Aorta (tissue), 5 donors: ENCODE data around the gene NUP205. TPM values are rescaled to one million over a fixed set of nuclear protein-coding genes. Genes with fewer than 3 reads are reported as not detected.

Experiments
- ATAC-seq: fragments of 200-7000 bp; cut with Tn5 transposase; one replicate; pipeline ENCODE4 v1.9.1; 2022; ENCODE audit warnings: moderate library complexity; ENCODE audit not compliant: low FRiP score
- DNase-seq, 2 donors: peaks; one replicate each; pipeline ENCODE4 v3.0.0-alpha.2; 2020
- H3K27ac ChIP-seq, 2 donors: one replicate each; pipeline ENCODE4 v1.5.1; 2013; ENCODE audit warnings: low read length in 2 of 2, mild to moderate bottlenecking in 2 of 2, moderate library complexity in 2 of 2, control low read depth in 1 of 2, inconsistent platforms in 1 of 2, low read depth in 1 of 2
- H3K27me3 ChIP-seq, 2 donors: one replicate each; pipeline ENCODE4 v1.6.1; 2013; ENCODE audit warnings: control low read depth in 1 of 2, low read length in 1 of 2, mild to moderate bottlenecking in 1 of 2, moderate library complexity in 1 of 2; ENCODE audit not compliant: insufficient read depth in 2 of 2, control insufficient read depth in 1 of 2
- H3K36me3 ChIP-seq, 2 donors: one replicate each; pipeline ENCODE4 v1.6.1; 2013; ENCODE audit warnings: control low read depth in 1 of 2, low read length in 1 of 2, mild to moderate bottlenecking in 1 of 2; ENCODE audit not compliant: insufficient read depth in 2 of 2, control insufficient read depth in 1 of 2
- H3K4me1 ChIP-seq, 2 donors: one replicate each; pipeline ENCODE4 v1.6.1; 2013; ENCODE audit warnings: low read length in 2 of 2, control low read depth in 1 of 2, mild to moderate bottlenecking in 1 of 2, moderate library complexity in 1 of 2; ENCODE audit not compliant: insufficient read depth in 2 of 2, control insufficient read depth in 1 of 2
- H3K4me3 ChIP-seq, 2 donors: one replicate each; pipeline ENCODE4 v1.5.1; 2013; ENCODE audit warnings: low read length in 2 of 2, control low read depth in 1 of 2, mild to moderate bottlenecking in 1 of 2
- H3K9me3 ChIP-seq: one replicate; pipeline ENCODE4 v1.6.1; 2013; ENCODE audit warnings: mild to moderate bottlenecking, low read length; ENCODE audit not compliant: control insufficient read depth
- WGBS, 2 donors: extraction: QIAGEN DNeasy Blood & Tissue Kit; methylation state at CpG; one replicate each; pipeline ENCODE4 v1.1.7; 2013; 5-methylcytosine and 5-hydroxymethylcytosine counted together
- intact Hi-C, 2 donors: fragments of 100-400 bp; cut with DNase I; formaldehyde crosslinking; loops; one replicate each; pipeline versions ENCODE4 v1.14.2 to v1.15.0; 2022
- long read RNA-seq, 2 donors: library from polyadenylated mRNA; unstranded; transcript quantifications; one replicate each; pipeline ENCODE4 v2.0.0, GENCODE V29; 2020 to 2021
- polyA plus RNA-seq, 2 donors: library from polyadenylated mRNA; stranded (reverse); fragments of 200-250 nt; gene quantifications; one replicate each; pipeline ENCODE4 v1.2.3, GENCODE V29; 2013
- total RNA-seq, 2 donors: library from RNA; stranded (reverse); fragmentation: NEBNext Ultra II Directional; extraction: Animal tissue kit (Norgen Biotek cat#: 25700); gene quantifications; one replicate each; pipeline ENCODE4 v1.2.1, GENCODE V29; 2021
- donor health status: healthy with polysubstance abuse.
- donor health status: Bipolar disorder and iron deficiency.
- donor health status: DM: no; HTN: no; CAD: no.
- donor health status: DM: no; HTN: no; CAD: no.
- donor health status: DM: yes; HTN: yes; CAD: no.

The NUP205 gene, protein sequence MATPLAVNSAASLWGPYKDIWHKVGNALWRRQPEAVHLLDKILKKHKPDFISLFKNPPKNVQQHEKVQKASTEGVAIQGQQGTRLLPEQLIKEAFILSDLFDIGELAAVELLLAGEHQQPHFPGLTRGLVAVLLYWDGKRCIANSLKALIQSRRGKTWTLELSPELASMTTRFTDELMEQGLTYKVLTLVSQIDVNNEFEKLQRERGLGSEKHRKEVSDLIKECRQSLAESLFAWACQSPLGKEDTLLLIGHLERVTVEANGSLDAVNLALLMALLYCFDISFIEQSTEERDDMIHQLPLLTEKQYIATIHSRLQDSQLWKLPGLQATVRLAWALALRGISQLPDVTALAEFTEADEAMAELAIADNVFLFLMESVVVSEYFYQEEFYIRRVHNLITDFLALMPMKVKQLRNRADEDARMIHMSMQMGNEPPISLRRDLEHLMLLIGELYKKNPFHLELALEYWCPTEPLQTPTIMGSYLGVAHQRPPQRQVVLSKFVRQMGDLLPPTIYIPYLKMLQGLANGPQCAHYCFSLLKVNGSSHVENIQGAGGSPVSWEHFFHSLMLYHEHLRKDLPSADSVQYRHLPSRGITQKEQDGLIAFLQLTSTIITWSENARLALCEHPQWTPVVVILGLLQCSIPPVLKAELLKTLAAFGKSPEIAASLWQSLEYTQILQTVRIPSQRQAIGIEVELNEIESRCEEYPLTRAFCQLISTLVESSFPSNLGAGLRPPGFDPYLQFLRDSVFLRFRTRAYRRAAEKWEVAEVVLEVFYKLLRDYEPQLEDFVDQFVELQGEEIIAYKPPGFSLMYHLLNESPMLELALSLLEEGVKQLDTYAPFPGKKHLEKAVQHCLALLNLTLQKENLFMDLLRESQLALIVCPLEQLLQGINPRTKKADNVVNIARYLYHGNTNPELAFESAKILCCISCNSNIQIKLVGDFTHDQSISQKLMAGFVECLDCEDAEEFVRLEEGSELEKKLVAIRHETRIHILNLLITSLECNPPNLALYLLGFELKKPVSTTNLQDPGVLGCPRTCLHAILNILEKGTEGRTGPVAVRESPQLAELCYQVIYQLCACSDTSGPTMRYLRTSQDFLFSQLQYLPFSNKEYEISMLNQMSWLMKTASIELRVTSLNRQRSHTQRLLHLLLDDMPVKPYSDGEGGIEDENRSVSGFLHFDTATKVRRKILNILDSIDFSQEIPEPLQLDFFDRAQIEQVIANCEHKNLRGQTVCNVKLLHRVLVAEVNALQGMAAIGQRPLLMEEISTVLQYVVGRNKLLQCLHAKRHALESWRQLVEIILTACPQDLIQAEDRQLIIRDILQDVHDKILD (N-terminal part only)
- total RNA-seq (10 to 100 TPM; 33.9 to 40.9 TPM), polyA plus RNA-seq (10 to 100 TPM in 1 of 2 donors, 1 to 10 TPM in 1; 4.9 to 26.3 TPM)
- long read RNA-seq, donor 1, partial matches to known transcripts, result 8 of 9 reads
- long read RNA-seq, donor 1, other reads (novel, unspliced or antisense), result 1 of 9 reads
- long read RNA-seq, donor 2, full-length matches to known transcripts, result 1 of 8 reads
- long read RNA-seq, donor 2, partial matches to known transcripts, result 3 of 8 reads
- long read RNA-seq, donor 2, other reads (novel, unspliced or antisense), result 4 of 8 reads

DNA sequence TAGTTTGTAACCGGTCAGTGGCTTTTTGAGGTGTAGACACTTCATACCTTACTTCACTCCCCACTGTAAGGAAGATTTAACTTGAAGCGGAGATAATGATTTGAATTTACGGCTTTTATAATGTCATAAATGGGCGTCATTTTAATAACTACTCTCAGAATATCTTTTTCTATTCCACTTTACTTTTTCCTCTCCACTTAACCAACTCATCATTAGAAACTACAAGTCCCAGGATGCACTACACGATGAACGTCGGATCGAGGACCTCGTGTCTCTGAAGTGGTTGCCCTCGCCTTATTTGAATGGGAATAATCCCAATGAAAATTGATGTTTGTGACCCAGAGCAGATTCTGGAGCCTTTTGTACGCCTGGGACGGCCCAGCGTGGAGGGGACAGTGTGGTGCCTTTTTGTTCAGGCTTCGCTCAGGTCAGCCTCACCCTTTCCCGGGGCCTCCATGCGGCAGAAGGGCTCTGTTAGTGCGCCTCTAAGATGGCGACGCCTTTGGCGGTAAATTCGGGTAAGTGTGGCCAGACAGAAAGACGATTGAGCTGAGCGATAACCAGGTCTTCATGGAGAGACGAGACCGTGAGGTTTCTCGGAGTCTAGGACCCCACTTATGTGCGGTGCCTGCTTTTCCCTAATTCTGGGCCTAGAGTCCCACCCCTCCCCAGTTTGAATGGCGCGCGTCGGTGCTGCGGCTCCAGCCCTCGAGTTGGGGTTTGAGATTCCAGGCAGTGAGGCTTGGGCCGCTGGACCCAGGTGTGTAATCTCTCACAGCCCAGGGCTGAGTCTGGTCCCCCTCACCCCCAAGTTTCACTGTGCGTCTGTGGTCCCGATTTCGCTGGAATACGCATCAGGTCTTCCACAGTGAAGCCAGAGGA, at the start of gene NUP205:
NUP205 (plus strand) TSS at position 463 of the 882 bp plus-strand sequence; CDS start at position 491, 28 bp downstream.
- Histone ChIP-seq H3K9me3 (no peaks in the 10 kb centered on the region), H3K4me1 (no peaks in the 10 kb centered on the region), H3K27me3 (no peaks in the 10 kb centered on the region), H3K4me3 (peak within 1 kb of the TSS; percentile 64 to 70), H3K27ac (peak within 1 kb of the TSS in 1 of 2 donors; percentile 98), H3K36me3 (no peaks in the 10 kb centered on the region)
- ATAC-seq, result peak; percentile 94
- DNase-seq, result peak; percentile 77 to 88
- 3% methylated on average over 38 of the region's 38 CpGs for WGBS, 2 donors
- intact Hi-C loops, result loop anchor here (1.0 to 5.0 kb wide), 3 partner anchors 45 to 276 kb away; partner anchors contain the start of gene CNOT4 (in 1 of the 2)

DNA sequence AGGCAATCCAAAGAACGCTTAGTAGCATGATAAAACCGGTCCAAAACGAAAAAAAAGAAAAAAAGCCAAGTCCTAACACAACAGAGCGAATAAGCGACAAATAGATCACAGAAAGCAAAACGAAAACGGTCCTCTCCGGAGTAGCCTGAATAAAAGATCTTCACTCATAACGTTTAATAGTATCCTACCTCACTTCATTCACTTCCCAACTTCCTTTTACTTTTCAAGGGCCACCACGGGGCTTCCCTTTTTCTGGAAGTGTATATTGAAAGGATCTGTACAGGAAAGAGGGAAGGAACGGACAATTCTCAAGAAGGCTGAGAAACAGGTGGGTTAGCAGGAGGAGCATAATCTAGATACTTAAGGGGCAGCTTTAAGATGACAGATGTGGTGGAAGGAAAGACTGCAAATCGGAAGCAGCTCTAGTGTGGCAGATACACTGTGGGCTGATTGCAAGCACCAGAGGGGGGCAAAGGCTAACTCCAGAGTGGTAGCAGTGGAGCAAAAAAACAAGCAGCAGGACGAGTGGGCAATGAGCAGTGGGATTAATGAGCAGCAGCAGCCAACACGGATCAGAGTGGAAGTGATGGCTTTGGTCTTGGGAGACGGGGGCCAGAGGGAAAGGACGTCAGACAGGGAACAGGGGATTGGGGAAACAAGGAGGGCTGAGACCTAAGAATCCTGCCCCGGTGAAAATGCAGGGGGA, 48.7 kb upstream of the NUP205 start:
- WGBS, 2 donors, result 0% methylated on average over 17 of the region's 17 CpGs
- peaks cover 0 to 2% of the 10 kb centered on the region in 2 donors for H3K36me3 ChIP-seq
- intact Hi-C loops, result no loop called here
- no peak for DNase-seq
- peaks cover 0 to 1% of the 10 kb centered on the region in 2 donors for H3K4me1 ChIP-seq
- no peaks in the 10 kb centered on the region for H3K27me3 ChIP-seq
- H3K27ac ChIP-seq, result peak overlapping the region; percentile 29 to 93
- H3K4me3 ChIP-seq, result peak overlapping the region; percentile 97
- ATAC-seq, result peak; percentile 6
- H3K9me3 ChIP-seq, result no peaks in the 10 kb centered on the region

- WGBS, 2 donors, result 0% methylated on average over 13 to 14 of the region's 14 CpGs
- intact Hi-C loops, result no loop called here
- H3K36me3 ChIP-seq, result peaks cover 0 to 2% of the 10 kb centered on the region in 2 donors
- peaks cover 0 to 1% of the 10 kb centered on the region in 2 donors for H3K4me1 ChIP-seq
- ATAC-seq, result no peak
- H3K27ac ChIP-seq, result peak overlapping the region; percentile 29 to 93
- H3K9me3 ChIP-seq, result no peaks in the 10 kb centered on the region
- no peak for DNase-seq
- peak overlapping the region; percentile 97 for H3K4me3 ChIP-seq
- no peaks in the 10 kb centered on the region for H3K27me3 ChIP-seq
Measured at GRCh38 chr7:135509589-135509838, 48.2 kb upstream of the NUP205 start.

DNA sequence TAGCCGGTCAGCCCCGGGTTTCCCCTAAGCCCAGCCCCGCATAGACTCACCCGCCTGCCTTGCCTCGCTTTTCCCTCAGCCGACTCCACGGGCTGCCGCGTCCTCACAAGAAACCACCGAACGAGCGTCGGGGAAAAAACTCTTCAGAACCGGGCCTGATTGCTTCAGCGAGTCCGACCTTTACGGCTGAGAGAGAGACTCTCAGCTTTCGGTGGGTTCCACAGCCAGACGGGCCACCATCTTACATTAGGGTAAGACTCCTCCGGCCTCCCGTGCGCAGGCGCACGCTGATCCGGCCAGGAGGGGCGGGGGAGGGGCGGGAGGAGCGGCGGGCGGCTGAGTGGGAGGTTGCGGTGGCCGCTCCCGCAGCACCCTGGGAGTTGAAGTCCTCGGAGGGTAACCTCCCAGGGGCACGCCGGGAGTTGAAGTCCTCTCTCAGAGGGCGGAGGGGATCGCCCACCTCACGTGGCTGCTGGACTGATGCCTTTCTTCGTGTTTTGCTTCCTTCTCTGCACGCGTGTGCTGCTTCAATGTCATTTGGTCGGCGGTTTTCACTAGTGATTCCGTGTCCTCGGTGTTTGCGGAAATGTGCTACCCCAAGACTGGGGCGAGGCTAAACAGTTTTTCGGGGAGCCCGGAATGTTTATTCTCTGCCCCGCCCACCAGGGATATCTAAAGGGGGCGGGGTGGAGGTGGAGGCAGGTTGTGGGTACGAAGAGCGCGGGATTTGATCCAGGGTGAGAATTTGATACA, 47.7 kb upstream of the NUP205 start, which contains the start of gene CNOT4:
CNOT4 (minus strand) TSS at position 264 of the 753 bp plus-strand sequence. CDS start 71,771 bp downstream, outside the sequence.
- peak within 1 kb of the TSS; percentile 29 to 93 for H3K27ac ChIP-seq
- peaks cover 0 to 2% of the 10 kb centered on the region in 2 donors for H3K36me3 ChIP-seq
- intact Hi-C loops, result loop anchor here in 1 of 2 donors (5.0 kb wide), 1 partner anchor 47 kb away; the partner anchor contains the start of gene NUP205
- H3K27me3 ChIP-seq, result no peaks in the 10 kb centered on the region
- H3K4me3 ChIP-seq, result peak within 1 kb of the TSS; percentile 97
- DNase-seq (peak; percentile 97 to 99), ATAC-seq (peak; percentile 99)
- 0% methylated on average over 54 to 55 of the region's 55 CpGs for WGBS, 2 donors
- peaks cover 0 to 1% of the 10 kb centered on the region in 2 donors for H3K4me1 ChIP-seq
- no peaks in the 10 kb centered on the region for H3K9me3 ChIP-seq

GRCh38 chr7:135510592-135511183, 47.0 kb upstream of the NUP205 start:
- Histone ChIP-seq H3K27ac (no peak overlapping the region), H3K9me3 (no peaks in the 10 kb centered on the region), H3K27me3 (no peaks in the 10 kb centered on the region), H3K4me3 (peak overlapping the region; percentile 11 to 64), H3K4me1 (peaks cover 0 to 1% of the 10 kb centered on the region in 2 donors), H3K36me3 (no peaks in the 10 kb centered on the region)
- intact Hi-C loops, result loop anchor here in 1 of 2 donors (5.0 kb wide), 1 partner anchor 47 kb away; the partner anchor contains the start of gene NUP205
- ATAC-seq (peak; percentile 13), DNase-seq (no peak)
- 1 to 2% methylated on average over 17 of the region's 17 CpGs for WGBS, 2 donors

GRCh38 chr7:135512135-135512887, 45.4 kb upstream of the NUP205 start:
- H3K27me3 ChIP-seq, result no peaks in the 10 kb centered on the region
- H3K9me3 ChIP-seq, result no peaks in the 10 kb centered on the region
- ATAC-seq, result no peak
- H3K36me3 ChIP-seq, result no peaks in the 10 kb centered on the region
- H3K4me3 ChIP-seq, result no peak overlapping the region
- DNase-seq, result no peak
- peaks cover 0 to 1% of the 10 kb centered on the region in 2 donors for H3K4me1 ChIP-seq
- WGBS, 2 donors, result 93 to 100% methylated on average over 2 of the region's 2 CpGs
- no peak overlapping the region for H3K27ac ChIP-seq
- intact Hi-C loops, result loop anchor here in 1 of 2 donors (5.0 kb wide), 1 partner anchor 45 kb away; the partner anchor contains the start of gene NUP205
